ENCODE data around the gene PPP1R14C. TPM values are rescaled to one million over a fixed set of nuclear protein-coding genes. Genes with fewer than 3 reads are reported as not detected.

Gene PPP1R14C
- total and polyA plus RNA-seq, 2 donors = 0.08 to 0.42 TPM

- no peak for DNase-seq (ENCODE audit: extremely low spot score)
- Histone ChIP-seq H3K4me1 (ENCODE audit: insufficient read depth) (peaks cover 6% of the 10 kb centered on the region), H3K36me3 (ENCODE audit: insufficient read depth) (no peaks in the 10 kb centered on the region), H3K27ac (ENCODE audit: low read depth) (no peak overlapping the region), H3K4me3 (ENCODE audit: low read depth, low read length) (no peak overlapping the region)
- WGBS = 21% methylated on average over 6 of the region's 6 CpGs
Measured at GRCh38 chr6:150144294-150144868, 1.5 kb downstream of the PPP1R14C start.

GRCh38 chr6:150145427-150145826, 2.6 kb downstream of the PPP1R14C start:
- Histone ChIP-seq H3K4me1 (ENCODE audit: insufficient read depth) (peaks cover 6% of the 10 kb centered on the region), H3K4me3 (ENCODE audit: low read depth, low read length) (no peak overlapping the region), H3K36me3 (ENCODE audit: insufficient read depth) (no peaks in the 10 kb centered on the region), H3K27ac (ENCODE audit: low read depth) (no peak overlapping the region)
- 71% methylated on average over 3 of the region's 3 CpGs for WGBS
- no peak for DNase-seq (ENCODE audit: extremely low spot score)

GRCh38 chr6:150145830-150146229, 3.0 kb downstream of the PPP1R14C start:
- Histone ChIP-seq H3K27ac (ENCODE audit: low read depth) (no peak overlapping the region), H3K4me1 (ENCODE audit: insufficient read depth) (peaks cover 6% of the 10 kb centered on the region), H3K4me3 (ENCODE audit: low read depth, low read length) (no peak overlapping the region), H3K36me3 (ENCODE audit: insufficient read depth) (no peaks in the 10 kb centered on the region)
- no peak for DNase-seq (ENCODE audit: extremely low spot score)

GRCh38 chr6:150146436-150146835, 3.6 kb downstream of the PPP1R14C start:
- Histone ChIP-seq H3K27ac (ENCODE audit: low read depth) (no peak overlapping the region), H3K4me3 (ENCODE audit: low read depth, low read length) (no peak overlapping the region), H3K4me1 (ENCODE audit: insufficient read depth) (peaks cover 6% of the 10 kb centered on the region), H3K36me3 (ENCODE audit: insufficient read depth) (no peaks in the 10 kb centered on the region)
- DNase-seq (ENCODE audit: extremely low spot score) = no peak
- WGBS = 89% methylated on average over 3 of the region's 3 CpGs

GRCh38 chr6:150149146-150149545, 6.3 kb downstream of the PPP1R14C start:
- H3K4me1 ChIP-seq (ENCODE audit: insufficient read depth) = no peaks in the 10 kb centered on the region
- no peak overlapping the region for H3K4me3 ChIP-seq (ENCODE audit: low read depth, low read length)
- no peak for DNase-seq (ENCODE audit: extremely low spot score)
- 66% methylated on average over 6 of the region's 6 CpGs for WGBS
- no peak overlapping the region for H3K27ac ChIP-seq (ENCODE audit: low read depth)
- no peaks in the 10 kb centered on the region for H3K36me3 ChIP-seq (ENCODE audit: insufficient read depth)

GRCh38 chr6:150150458-150150820, 7.6 kb downstream of the PPP1R14C start:
- no peak overlapping the region for H3K27ac ChIP-seq (ENCODE audit: low read depth)
- no peaks in the 10 kb centered on the region for H3K4me1 ChIP-seq (ENCODE audit: insufficient read depth)
- DNase-seq (ENCODE audit: extremely low spot score) = no peak
- WGBS = 56% methylated on average over 2 of the region's 2 CpGs
- no peaks in the 10 kb centered on the region for H3K36me3 ChIP-seq (ENCODE audit: insufficient read depth)
- no peak overlapping the region for H3K4me3 ChIP-seq (ENCODE audit: low read depth, low read length)

- WGBS = 40% methylated on average over 12 of the region's 12 CpGs
Measured at GRCh38 chr6:150150821-150151646, 8.2 kb downstream of the PPP1R14C start.

GRCh38 chr6:150152891-150153876, 10.3 kb downstream of the PPP1R14C start:
- H3K4me1 ChIP-seq (ENCODE audit: insufficient read depth) = no peaks in the 10 kb centered on the region
- H3K4me3 ChIP-seq (ENCODE audit: low read depth, low read length) = no peak overlapping the region
- no peaks in the 10 kb centered on the region for H3K36me3 ChIP-seq (ENCODE audit: insufficient read depth)
- DNase-seq (ENCODE audit: extremely low spot score) = no peak
- WGBS = 54% methylated on average over 9 of the region's 9 CpGs
- H3K27ac ChIP-seq (ENCODE audit: low read depth) = no peak overlapping the region

More at GRCh38 chr6:150150821-150151646, 8.2 kb downstream of the PPP1R14C start:
- H3K4me3 ChIP-seq (ENCODE audit: low read depth, low read length) = no peak overlapping the region
- H3K27ac ChIP-seq (ENCODE audit: low read depth) = no peak overlapping the region
- no peak for DNase-seq (ENCODE audit: extremely low spot score)
- no peaks in the 10 kb centered on the region for H3K36me3 ChIP-seq (ENCODE audit: insufficient read depth)
- H3K4me1 ChIP-seq (ENCODE audit: insufficient read depth) = no peaks in the 10 kb centered on the region

GRCh38 chr6:150153905-150154492, 11.2 kb downstream of the PPP1R14C start:
- 50% methylated on average over 6 of the region's 6 CpGs for WGBS
- no peak overlapping the region for H3K4me3 ChIP-seq (ENCODE audit: low read depth, low read length)
- no peak overlapping the region for H3K27ac ChIP-seq (ENCODE audit: low read depth)
- no peak for DNase-seq (ENCODE audit: extremely low spot score)
- H3K36me3 ChIP-seq (ENCODE audit: insufficient read depth) = no peaks in the 10 kb centered on the region
- H3K4me1 ChIP-seq (ENCODE audit: insufficient read depth) = no peaks in the 10 kb centered on the region

GRCh38 chr6:150156460-150156859, 13.6 kb downstream of the PPP1R14C start:
- WGBS = 88% methylated on average over 3 of the region's 3 CpGs
- Histone ChIP-seq H3K4me1 (ENCODE audit: insufficient read depth) (no peaks in the 10 kb centered on the region), H3K36me3 (ENCODE audit: insufficient read depth) (no peaks in the 10 kb centered on the region), H3K4me3 (ENCODE audit: low read depth, low read length) (no peak overlapping the region), H3K27ac (ENCODE audit: low read depth) (no peak overlapping the region)
- DNase-seq (ENCODE audit: extremely low spot score) = no peak

DNA sequence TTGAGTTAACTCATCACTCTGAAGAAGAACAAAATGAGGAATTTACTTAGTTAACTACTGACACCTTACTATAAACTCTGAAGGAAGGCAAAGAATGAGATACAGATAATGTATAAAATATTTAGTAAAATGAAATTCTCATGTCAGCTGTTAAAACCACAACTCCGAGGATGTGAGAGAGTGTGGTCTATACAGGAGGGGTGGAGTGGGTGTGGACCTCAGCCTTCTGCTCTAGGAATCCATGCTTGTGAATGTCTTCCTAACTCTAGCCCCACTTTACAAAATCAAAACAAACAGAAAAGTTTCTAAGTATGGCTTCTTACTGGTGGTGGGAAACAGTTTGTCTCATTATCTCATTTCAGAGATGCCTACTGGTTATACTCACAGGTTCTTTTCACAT, 14.2 kb downstream of the PPP1R14C start:
- no peak for DNase-seq (ENCODE audit: extremely low spot score)
- 66% methylated on average over 1 of the region's 1 CpG for WGBS
- no peaks in the 10 kb centered on the region for H3K36me3 ChIP-seq (ENCODE audit: insufficient read depth)
- no peak overlapping the region for H3K4me3 ChIP-seq (ENCODE audit: low read depth, low read length)
- H3K27ac ChIP-seq (ENCODE audit: low read depth) = no peak overlapping the region
- no peaks in the 10 kb centered on the region for H3K4me1 ChIP-seq (ENCODE audit: insufficient read depth)

- 88% methylated on average over 4 of the region's 4 CpGs for WGBS
Measured at GRCh38 chr6:150159757-150160156, 16.9 kb downstream of the PPP1R14C start.

GRCh38 chr6:150163970-150164369, 21.1 kb downstream of the PPP1R14C start:
- Histone ChIP-seq H3K4me1 (ENCODE audit: insufficient read depth) (no peaks in the 10 kb centered on the region), H3K36me3 (ENCODE audit: insufficient read depth) (no peaks in the 10 kb centered on the region), H3K4me3 (ENCODE audit: low read depth, low read length) (no peak overlapping the region), H3K27ac (ENCODE audit: low read depth) (no peak overlapping the region)
- no peak for DNase-seq (ENCODE audit: extremely low spot score)
- 94% methylated on average over 3 of the region's 3 CpGs for WGBS

More at GRCh38 chr6:150159757-150160156, 16.9 kb downstream of the PPP1R14C start:
- DNase-seq (ENCODE audit: extremely low spot score) = no peak
- H3K4me1 ChIP-seq (ENCODE audit: insufficient read depth) = no peaks in the 10 kb centered on the region
- no peak overlapping the region for H3K4me3 ChIP-seq (ENCODE audit: low read depth, low read length)
- no peak overlapping the region for H3K27ac ChIP-seq (ENCODE audit: low read depth)
- H3K36me3 ChIP-seq (ENCODE audit: insufficient read depth) = no peaks in the 10 kb centered on the region
